ENCODE results near the gene AUP1. TPM values are rescaled to one million over a fixed set of nuclear protein-coding genes. Genes with fewer than 3 reads are reported as not detected.

The AUP1 gene
- total and polyA plus RNA-seq, 9 of the 15 experiments (the other 6 are each of a cell fraction or from before 2014, with no cell fraction given), result 70.7 to 245 (median 165) TPM

- TF ChIP-seq ZNF217 (CRISPR knock-in tag; IDR thresholded peaks at IDR 0.05) (no peak), L3MBTL2 (IDR thresholded peaks at IDR 0.05) (peak; percentile 97), RREB1 (CRISPR knock-in tag; IDR thresholded peaks at IDR 0.05) (no peak), ZBTB33 (CRISPR knock-in tag; IDR thresholded peaks at IDR 0.05) (peak; percentile 96), HLTF (IDR thresholded peaks at IDR 0.05) (no peak; the same call in 1 of the 2 replicates), ATF7 (IDR thresholded peaks at IDR 0.05) (peak; percentile 51; the same call in 1 of the 2 replicates), CEBPG (CRISPR knock-in tag; IDR thresholded peaks at IDR 0.05) (no peak), CEBPG (tag; conservative IDR thresholded peaks at IDR 0.05 in 1 of 2, IDR thresholded peaks at IDR 0.05 in 1 of 2) (no peak), E2F6 (IDR thresholded peaks at IDR 0.05; ENCODE audit: borderline replicate concordance in 1 of 2, extremely low read depth in 1 of 2, insufficient read depth in 1 of 2, insufficient read length in 1 of 2, low read depth in 1 of 2, low read length in 1 of 2, poor library complexity in 1 of 2, severe bottlenecking in 1 of 2) (peak; percentile 86 to 98), ZNF133 (CRISPR knock-in tag; IDR thresholded peaks at IDR 0.05) (no peak), KAT2B (IDR thresholded peaks at IDR 0.05; ENCODE audit: low read depth, low read length) (no peak), ZNF76 (CRISPR knock-in tag; IDR thresholded peaks at IDR 0.05; ENCODE audit: borderline replicate concordance) (0 out of 2 replicates have a peak, but pooled peaks have one; percentile 50), HES1 (IDR thresholded peaks at IDR 0.05; ENCODE audit: low read depth) (no peak), PHF8 (IDR thresholded peaks at IDR 0.05; ENCODE audit: borderline replicate concordance, low read length) (peak; percentile 71; the same call in 1 of the 2 replicates), BHLHE40 (IDR thresholded peaks at IDR 0.05; ENCODE audit: low read length) (no peak), NCOR1 (IDR thresholded peaks at IDR 0.05) (no peak), POLR2B (IDR thresholded peaks at IDR 0.05; ENCODE audit: low read depth, partially characterized antibody) (no peak)
These were observed 19.7 kb upstream of the AUP1 start (continued) for GRCh38 chr2:74548900-74549826.

Data from K562 (cell line).